NCI-H345 treated with DMSO at 0.1 percent for 48 hours (cell line): ENCODE measurements around the gene CDIP1.

Source experiments
- DNase-seq: peaks from one replicate; lab custom pipeline; 2025; ENCODE audit not compliant: unreplicated experiment; lab: John Stamatoyannopoulos, UW

CDIP1 gene

DNA sequence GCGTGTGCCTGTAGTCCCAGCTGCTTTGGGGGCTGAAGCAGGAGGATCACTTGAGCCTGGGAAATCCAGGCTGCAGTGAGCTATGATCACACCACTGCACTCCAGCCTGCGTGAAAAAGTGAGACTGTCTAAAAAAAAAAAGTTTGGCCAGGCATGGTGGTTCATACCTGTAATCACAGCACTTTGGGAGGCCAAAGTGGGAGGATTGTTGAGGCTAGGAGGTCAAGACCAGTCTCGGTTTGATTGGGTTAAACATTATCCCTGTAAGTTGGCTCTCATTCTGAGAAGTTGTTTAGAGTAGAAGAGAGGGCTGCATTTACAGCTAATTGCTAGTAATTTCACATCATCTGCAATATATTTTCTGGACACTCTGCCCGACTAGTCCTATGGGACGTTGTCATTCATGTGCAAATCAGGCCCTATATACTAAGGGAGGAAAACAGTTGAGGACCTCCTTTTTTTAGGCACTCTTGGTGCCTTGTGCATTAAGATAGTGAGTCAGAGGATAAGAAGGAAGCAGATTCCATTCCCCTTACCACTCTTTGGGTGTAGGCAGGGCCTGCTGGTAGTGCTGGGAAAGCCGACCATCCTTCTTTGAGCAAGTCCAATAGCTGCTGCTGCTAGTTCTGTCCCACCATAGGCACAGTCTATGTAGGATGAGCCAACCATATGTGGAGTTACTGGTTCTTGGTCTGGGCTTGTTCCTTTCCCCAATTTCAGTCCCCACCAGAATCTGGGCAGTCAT lies 43.7 kb downstream of the CDIP1 start:
- no peak for DNase-seq

DNA sequence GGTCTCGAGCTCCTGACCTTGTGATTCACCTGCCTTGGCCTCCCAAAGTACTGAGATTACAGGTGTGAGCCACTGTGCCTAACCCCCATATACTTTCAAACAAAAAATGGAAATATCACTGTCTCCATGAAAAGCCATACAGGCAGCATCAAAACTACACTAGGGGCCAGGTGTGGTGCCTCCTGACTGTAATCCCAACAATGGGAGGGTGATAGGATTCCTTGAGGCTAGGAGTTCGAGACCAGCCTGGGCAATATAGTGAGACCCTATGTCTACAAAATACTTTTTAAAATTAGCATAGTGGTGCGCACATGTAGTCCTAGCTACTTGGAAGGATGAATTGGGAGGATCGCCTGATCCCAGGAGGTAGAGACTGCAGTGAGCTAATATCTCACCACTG lies 46.7 kb downstream of the CDIP1 start:
- DNase-seq = no peak

DNA sequence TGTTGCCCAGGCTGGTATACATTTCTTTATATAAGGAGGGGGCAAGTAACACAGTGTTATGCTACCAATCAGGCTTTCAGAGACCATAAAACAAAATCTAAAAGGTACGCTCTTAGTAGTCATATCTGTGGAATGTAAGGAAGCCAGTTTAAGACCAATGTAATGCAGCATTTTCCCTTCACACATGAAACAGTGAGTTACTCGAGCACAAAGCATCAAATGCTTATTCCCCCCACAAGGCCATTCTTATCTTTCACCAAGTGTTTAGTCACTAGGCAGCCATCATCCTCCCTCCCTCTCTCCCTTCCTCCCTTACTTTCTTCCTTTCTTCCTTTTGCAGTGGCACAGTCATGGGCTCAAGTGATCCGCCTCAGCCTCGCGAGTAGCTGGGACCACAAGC lies 49.5 kb downstream of the CDIP1 start:
- DNase-seq = no peak

DNA sequence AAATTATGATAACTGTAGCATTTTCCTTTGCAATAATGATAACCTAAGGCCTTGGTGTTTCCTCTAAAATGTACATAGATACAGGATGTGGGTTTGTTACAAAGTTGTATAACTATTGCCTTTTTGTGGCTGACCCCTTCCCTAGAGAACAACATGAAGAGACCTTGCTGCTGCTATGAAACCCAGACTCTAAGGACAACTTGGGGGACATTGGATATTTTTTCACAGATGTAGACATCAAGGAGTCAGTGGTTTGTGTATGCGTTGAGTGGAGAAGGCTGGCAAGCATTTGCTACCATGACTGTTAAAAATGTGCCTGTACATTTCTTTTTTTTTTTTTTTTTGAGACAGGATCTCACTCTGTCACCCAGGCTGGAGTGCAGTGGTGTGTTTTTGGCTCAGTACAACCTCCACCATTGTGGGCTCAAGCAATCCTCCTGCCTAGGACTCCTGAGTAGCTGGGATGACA lies 50.0 kb downstream of the CDIP1 start:
- DNase-seq = no peak

DNA sequence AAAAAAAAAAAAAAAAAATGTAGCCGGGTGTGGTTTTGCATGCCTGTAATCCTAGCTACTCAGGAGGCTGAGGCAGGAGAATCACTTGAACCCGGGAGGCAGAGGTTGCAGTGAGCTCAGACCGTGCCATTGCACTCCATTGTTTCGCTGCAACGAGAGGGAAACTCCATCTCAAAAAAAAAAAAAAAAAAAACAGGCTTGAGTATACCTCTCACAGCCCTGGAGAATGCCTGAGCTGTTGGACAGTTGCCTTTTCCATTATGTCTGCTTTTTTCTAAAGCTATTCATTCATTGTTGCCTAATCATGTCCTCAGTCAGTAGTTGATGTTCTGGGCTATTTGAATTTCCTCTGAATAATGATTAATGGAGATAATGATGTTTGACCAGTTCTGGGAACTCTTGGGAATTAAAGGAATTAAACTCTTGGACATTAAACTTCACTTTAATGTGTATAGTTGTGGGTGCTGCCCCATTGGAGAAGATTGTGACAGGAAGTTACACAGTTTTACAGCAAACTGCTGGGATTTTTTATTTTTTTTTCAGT lies 50.5 kb downstream of the CDIP1 start:
- no peak for DNase-seq

DNA sequence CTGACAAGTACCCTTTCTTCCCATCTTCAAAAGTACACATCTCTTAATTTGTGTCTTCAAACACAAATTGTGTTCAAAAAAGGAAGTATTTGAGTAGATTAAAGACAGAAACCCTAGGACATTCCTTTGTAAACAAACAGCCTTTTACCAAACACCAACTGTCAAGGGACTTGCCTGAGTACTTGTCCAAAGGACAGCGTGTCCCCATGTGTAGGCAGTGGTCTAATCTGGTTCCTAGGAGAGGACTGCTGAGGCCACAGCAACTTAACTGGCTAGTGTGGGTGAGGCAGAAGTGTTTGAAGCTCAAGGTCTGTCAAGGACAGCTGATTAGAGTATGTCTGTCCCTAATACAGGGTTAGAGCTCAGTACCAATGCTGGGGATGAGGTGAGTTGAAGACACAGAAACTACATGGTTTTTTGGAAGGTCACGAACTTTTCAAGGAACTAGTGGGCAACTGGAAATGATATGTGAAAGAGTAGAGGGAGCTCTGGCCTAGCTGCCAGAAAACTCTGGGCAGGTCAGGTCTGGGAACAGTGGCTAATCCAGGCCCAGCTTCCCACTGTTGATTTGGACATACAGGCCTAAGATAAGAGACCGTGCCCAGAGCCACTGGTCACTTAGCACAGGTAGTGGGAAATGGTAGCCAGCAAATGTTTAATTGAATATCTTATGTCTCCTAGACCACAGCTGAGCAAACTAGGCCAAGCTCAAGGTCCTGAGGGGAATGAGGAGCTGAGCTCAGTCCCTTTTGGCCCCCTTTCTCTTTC lies 52.3 kb downstream of the CDIP1 start:
- DNase-seq = no peak

DNA sequence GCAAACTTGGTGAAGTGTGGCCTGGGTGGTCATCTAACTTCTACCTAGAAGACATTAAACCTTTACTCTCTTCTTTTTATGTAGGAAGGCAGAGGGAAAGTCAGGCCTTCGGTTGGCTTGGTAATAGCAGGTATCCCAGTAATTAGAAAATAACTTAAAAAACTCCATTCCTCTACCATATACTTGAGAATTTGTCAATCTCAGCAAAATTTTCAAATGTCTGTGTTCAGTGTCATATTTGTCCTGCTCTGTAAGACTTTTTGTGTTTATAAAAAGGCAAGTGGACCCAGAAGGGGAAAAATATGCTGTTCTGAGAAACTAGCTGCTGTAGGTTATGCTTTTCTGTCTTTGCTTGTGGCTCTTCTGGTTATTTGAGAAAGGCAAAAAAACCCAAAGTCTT lies 56.6 kb downstream of the CDIP1 start:
- DNase-seq = no peak

DNA sequence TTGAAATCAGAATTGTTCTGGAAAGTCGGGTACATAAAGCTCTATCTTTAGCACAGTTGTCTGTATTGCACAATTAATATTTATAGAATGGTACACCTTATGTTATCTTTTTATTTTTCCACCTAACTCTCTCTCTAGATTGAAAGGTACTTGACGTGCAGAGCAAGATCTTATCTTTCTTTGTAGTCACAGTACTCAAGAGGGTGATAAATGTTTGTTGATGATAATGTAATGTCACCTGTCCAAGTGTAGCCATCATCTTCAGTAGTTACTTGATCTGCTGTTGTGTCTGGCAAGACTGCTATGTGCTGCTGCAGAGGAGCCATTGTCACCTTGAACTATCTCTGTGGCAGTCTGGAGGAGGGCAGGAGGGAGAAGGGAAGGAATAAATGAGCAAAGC lies 57.0 kb downstream of the CDIP1 start:
- no peak for DNase-seq

DNA sequence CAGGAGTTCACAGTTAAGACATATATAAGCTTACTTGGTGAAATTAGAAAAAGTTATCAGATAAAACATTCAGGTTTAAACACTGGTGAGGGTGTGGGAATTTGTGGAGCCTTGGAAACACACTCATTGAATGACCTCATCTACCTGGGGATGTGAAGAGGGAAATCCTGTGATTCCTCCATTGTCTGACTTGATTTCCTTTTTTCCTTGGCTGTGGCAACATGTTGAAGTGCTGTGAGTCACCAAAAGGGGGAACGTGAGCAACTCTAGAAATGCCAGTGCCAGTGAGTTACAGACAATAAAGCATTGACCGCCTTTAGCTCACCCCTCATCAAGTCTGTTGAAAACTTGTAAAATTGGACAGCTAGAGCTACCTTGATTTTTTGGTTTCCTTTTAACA lies 60.6 kb downstream of the CDIP1 start:
- DNase-seq = no peak

DNA sequence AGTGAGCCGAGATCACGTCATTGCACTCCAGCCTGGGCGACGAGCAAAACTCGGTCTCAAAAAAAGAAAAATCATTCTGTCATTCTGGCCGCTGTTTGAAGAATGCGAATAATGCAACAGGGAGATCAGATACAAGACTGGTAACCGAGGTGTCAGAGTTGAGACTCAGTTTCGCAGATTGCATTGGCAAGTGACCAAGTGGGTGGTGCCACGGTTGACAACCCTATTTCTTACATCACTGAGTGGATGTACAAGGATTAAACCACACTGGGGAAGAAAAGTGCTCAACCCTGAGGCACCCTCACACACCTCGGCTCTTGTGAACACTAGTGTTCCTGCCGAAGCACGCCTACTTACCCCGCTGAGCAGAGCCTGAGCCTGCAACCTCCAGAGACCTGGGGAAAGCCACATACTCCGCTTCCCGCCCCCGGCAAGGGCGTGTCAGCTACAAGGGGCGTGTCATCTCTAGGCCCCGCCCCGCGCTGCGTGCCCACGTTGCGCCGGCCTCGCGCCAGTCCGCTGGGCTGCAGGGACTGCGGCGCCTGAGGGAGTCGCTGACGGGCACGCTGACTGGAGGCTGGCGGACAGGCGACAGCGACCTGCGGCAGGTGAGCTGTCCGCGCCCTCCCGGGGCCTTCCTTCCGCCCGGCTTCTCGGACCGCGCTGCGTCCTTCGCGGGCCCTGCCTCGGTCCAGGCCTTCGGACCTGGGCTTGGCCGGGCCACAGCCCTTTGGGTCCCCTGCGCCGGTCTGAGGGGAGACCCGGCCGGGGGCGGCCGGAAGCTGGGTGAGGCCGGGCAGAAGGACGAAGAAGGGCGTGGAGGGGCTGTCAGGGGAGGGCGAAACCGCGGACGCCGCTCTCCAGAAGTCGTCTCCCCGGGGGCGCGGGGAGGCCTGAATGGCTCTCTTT lies 62.4 kb downstream of the CDIP1 start, which contains the start of gene HMOX2:
Gene HMOX2 (plus strand): TSS at position 519 of the 909 bp plus-strand sequence. CDS start 29,127 bp downstream, outside the sequence.
- peak; percentile 88 for DNase-seq

DNA sequence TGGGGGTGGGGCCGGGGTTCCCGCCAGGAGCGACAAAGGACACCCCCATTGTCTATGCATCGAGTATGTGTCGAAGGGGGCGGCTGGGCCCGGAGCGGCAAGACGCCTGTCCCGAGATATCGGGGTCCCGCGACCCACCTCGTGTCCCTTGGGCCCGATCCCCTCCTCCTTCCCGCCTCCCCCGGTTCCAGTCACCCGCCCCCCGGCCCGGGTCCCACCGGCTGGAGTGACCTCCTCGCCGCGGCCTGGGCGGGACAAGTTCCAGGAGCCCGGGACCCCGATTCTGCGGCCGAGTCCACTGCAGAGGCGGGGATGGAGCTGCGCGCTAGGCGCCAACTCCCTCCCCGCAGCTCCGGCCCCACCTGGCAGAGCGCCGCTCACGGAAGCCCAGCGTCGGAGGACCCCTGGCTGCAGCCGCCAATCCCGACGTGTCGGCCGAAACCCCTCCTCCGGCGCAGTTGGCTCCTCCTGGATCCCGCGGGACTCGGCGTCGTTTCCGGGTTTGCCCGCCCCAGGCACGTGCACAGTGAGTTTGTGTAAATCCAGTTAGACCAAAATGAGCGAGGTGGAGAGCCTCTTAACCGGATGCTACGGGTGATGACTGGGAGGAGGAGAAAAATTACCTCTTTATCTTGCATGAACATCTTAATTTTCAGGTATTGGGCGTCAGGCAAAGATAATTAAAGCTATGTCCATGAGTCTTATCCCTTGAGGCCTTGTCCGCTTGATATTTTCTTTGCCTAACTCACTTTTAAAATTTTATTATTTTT lies 64.2 kb downstream of the CDIP1 start, which contains the start of gene NMRAL1:
Gene NMRAL1 (minus strand): TSS at position 434 of the 770 bp plus-strand sequence. CDS start 493 bp downstream, outside the sequence.
- peak; percentile 93 for DNase-seq

DNA sequence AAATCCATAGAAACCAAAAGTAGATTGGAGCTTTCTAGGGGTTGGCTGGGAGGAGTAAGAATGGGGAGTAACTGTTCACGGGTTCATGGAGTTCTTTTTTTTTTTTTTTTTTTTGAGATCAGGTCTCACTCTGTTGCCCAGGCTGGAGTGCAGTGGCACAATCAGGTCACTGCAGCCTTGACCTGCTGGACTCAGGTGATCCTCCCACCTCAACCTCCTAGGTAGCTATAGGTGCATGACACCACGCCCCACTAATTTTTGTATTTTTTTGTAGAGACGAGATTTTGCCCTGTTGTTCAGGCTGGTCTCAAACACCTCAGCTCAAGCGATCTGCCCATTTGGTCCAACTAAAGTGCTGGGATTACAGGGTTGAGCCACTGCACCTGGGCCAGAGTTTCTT lies 65.7 kb downstream of the CDIP1 start:
- no peak for DNase-seq

DNA sequence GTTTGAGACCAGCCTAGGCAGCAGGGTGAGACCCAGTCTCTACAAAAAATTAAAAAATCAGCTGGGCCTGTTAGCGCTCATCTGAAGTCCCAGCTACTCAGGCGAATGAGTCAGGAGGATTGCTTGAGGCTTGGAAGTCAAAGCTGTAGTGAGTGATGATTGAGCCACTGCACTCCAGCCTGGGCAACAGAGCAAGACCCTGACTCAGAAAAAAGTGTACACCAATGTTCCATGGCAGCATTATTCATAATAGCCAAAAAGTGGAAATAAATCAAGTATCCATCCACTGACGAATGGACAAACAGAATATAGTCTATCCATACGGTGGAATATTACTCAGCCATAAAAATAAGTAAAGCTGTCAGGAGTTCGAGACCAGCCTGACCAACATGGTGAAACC lies 66.7 kb downstream of the CDIP1 start:
- DNase-seq = no peak

DNA sequence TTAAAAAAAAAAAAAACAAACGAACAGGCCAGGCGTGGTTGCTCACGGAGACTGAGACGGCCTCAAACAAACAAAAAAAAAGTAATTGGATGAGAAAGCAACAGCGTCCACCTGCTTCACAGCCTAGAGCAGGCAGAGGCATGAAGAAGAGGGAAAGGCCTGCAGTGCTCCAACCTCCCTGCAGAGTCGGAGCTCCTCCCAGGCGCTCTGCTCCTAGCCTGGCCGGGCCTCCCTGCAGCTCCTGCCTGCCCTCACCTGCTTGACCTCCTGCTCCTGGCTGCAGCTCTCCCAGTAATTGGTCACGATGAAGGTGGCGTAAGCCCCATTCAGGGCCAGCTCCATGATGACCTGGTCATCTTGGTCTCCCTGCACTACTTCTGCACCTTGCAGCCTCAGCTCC lies 69.6 kb downstream of the CDIP1 start:
- DNase-seq = no peak

DNA sequence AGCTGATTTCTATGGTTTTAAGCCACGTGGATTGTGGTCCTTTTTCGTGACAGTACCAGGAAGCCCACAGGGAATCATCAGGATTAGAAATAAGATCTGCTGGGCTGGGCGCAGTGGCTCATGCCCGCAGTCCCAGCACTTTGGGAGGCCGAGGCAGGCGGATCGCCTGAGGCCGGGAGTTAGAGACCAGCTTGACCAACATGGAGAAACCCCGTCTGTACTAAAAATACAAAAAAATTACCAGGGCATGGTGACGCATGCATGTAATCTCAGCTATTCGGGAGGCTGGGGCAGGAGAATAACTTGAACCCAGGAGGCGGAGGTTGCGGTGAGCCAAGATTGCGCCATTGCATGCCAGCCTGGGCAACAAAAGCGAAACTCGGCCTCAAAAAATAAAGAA lies 70.7 kb downstream of the CDIP1 start:
- DNase-seq = no peak

DNA sequence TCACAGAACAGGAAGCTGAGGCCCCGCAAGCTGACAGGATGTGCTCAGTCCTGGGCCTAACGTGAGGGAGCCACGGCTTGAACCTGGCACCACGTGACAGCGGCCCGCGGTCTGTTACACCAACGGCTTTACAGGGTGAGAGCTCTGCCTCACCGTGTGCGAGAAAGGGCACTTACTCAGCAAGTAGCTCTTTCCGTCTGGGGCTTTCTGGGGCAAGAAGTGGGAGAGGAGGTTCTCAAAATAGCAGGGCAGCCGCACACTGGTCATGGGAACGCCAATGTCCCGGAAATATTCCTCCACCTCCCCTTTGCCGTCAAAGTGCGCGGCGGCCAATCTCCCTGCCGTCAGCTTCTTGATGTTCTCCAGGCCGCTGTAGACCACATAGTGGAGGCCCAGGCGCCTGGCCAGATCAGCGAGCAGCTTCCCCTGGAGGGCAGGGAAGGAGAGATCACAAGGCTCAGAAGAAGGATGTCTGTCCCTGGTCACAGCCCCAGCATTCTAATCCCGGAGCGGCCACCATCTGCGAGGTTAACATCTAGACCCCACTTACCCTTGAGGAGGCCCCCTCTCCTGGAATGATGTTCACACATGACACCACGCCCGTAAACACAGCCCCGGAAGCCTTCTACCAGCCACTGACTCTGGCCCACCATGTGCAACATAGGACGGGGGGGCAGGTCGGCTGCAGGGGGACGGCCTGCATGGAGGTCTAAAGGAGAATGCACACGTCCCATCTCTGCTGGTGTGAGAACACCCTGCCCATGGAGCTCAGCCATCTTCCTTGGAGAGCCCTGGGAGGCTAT lies 72.4 kb downstream of the CDIP1 start:
- no peak for DNase-seq

DNA sequence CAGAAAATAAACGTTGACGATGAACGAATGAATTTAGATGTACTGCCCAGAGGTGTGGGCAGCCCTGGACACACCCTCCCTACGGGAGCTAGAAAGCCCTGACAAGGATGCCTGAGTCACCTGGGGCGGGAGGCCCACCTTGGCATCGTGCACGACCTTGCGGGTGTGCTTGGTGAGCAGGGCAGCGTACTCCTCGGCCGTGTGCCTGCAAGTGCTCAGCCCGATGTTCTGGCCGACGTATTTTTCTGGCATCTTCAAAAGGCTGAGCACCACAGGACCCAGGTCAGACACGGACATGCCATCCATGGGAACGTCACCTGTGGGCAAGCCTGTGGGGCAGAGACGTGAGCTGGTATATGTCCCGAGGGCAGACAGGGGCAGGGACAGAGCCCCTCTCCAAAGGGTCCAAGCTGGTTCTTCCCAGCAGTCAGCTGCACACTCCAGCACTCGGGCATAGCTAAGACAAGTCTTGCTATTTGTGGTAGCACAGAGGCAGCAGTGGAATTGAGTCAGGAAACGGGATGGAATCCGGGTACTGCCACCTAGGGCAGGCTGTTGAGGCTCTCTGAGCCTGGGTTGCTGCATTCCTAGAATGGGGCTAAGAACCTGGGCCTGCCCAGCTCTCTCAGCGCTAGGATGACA lies 74.9 kb downstream of the CDIP1 start:
- no peak for DNase-seq

DNA sequence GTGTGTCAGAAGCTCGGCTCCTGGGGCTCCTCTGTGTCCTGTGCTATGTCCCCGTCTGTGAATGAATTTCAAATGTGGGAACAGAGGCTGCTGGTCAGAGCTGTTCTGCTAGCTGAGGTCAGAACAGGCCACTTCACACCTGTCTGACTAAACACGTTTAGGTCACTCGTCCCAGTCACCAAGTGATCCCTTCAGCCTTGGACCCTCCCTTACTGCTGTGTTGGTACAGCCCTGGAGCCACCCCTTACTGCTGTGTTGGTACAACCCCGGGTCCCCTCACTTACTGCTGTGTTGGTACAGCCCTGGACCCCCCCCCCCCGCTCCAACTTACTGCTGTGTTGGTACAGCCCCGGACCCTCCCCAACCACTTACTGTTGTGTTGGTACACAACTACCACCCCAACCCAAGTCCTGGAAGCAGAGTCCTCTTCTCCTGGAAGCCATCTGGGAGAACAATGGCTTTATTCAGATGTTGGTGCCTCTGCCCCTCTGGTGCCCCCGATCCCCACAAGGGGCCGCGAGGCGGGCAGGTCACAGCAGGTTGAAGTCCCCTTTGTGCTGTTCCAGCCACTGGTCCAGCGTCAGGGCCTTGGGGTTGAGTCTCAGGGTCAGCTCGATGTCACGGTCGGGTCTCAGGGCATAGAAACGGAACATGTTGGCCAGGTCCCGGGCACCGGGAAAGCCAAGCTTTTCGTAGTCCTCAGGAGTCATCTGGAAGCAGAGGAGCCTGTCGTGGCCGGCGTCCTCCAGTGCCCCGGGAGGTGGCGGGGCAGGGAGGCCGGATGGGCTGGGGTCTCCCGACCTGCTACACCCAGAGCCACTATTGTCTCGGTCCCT lies 77.1 kb downstream of the CDIP1 start:
- DNase-seq = no peak
